PC-9 (cell line): Measurements from ENCODE around the gene CNTLN. TPM values are rescaled to one million over a fixed set of nuclear protein-coding genes. Genes with fewer than 3 reads are reported as not detected.
"Not testable (repeated sequence)": the region's sequence is repeated elsewhere in the genome, so short reads cannot be mapped to it uniquely, and the experiment has no call there.

ENCODE experiments used
- BruUV-seq: library from RNA; stranded (reverse); fragments of 400-500 nt; replicated peaks from 2 replicates; lab custom pipeline; 2021; lab: Mats Ljungman, UMichigan
- CTCF ChIA-PET: fragments of 300-600 bp; sonication (Branson Sonifier 250); formaldehyde crosslinking; loops from one replicate; lab custom pipeline; 2022; ENCODE audit warnings: antibody characterized with exemption; lab: Charles Lee
- POLR2A ChIA-PET: fragments of 300-600 bp; sonication (Branson Sonifier 250); formaldehyde crosslinking; loops from one replicate; lab custom pipeline; 2022; ENCODE audit warnings: antibody characterized with exemption; ENCODE audit not compliant: unreplicated experiment; lab: Charles Lee
- DNase-seq, 2 experiments: peaks; one replicate each; pipeline versions ENCODE4 v3.0.0 to v3.0.0-alpha.2; 2015 to 2022; ENCODE audit warnings: mixed read lengths in 1 of 2
- H2AFZ ChIP-seq: fragments of 200-600 bp; sonication (generic); 2 replicates; pipeline ENCODE4 v1.8.1; 2017; ENCODE audit warnings: antibody characterized with exemption
- H3F3A ChIP-seq: fragments of 200-600 bp; sonication (generic); 2 replicates; pipeline ENCODE4 v1.8.1; 2017; ENCODE audit warnings: antibody characterized with exemption, mild to moderate bottlenecking, low read depth; ENCODE audit not compliant: insufficient read depth
- H3K27ac ChIP-seq: fragments of 200-600 bp; sonication (generic); 2 replicates; pipeline ENCODE4 v1.6.1; 2016; ENCODE audit warnings: mixed run types
- H3K27me3 ChIP-seq: fragments of 200-600 bp; sonication (generic); 2 replicates; pipeline ENCODE4 v1.6.1; 2016; ENCODE audit warnings: low read depth, mixed run types; ENCODE audit not compliant: insufficient read depth
- H3K36me3 ChIP-seq: fragments of 200-600 bp; sonication (generic); 2 replicates; pipeline ENCODE4 v1.6.1; 2016; ENCODE audit warnings: low read depth, mixed run types
- H3K4me1 ChIP-seq: fragments of 200-600 bp; sonication (generic); replicated peaks from 2 replicates; pipeline ENCODE4 v1.6.1; 2016; ENCODE audit warnings: mixed run types; ENCODE audit not compliant: insufficient read depth
- H3K4me2 ChIP-seq: fragments of 200-600 bp; sonication (generic); 2 replicates; pipeline ENCODE4 v1.6.1; 2017; ENCODE audit warnings: mixed run types
- H3K4me3 ChIP-seq: fragments of 200-600 bp; sonication (generic); 2 replicates; pipeline ENCODE4 v1.6.1; 2016; ENCODE audit warnings: mixed run types
- H3K79me2 ChIP-seq: fragments of 200-600 bp; sonication (generic); 2 replicates; pipeline ENCODE4 v1.6.1; 2017; ENCODE audit warnings: low read depth, mixed run types
- H3K9me2 ChIP-seq: fragments of 200-600 bp; sonication (generic); 2 replicates; pipeline ENCODE4 v1.8.1; 2017; ENCODE audit warnings: mild to moderate bottlenecking; ENCODE audit not compliant: insufficient read depth
- H3K9me3 ChIP-seq: fragments of 200-600 bp; sonication (generic); 2 replicates; pipeline ENCODE4 v1.8.1; 2016; ENCODE audit warnings: low read depth; ENCODE audit not compliant: insufficient read depth
- H4K20me1 ChIP-seq: fragments of 200-600 bp; sonication (generic); 2 replicates; pipeline ENCODE4 v1.8.1; 2017; ENCODE audit not compliant: insufficient read depth
- EZH2 ChIP-seq: fragments of 200-600 bp; sonication (generic); IDR thresholded peaks from 2 replicates; pipeline ENCODE4 v1.8.0; 2017; ENCODE audit warnings: antibody characterized with exemption, low read depth
- intact Hi-C: fragments of 100-400 bp; cut with micrococcal nuclease; formaldehyde crosslinking; loops from one replicate; pipeline ENCODE4 v1.10.0; 2022; ENCODE audit not compliant: unreplicated experiment
- total RNA-seq: library from RNA; stranded (reverse); gene quantifications from 2 replicates; pipeline ENCODE4 v1.2.3, GENCODE V29; 2021
- TF ChIP-seq, protein P1 (sequence below): fragments of 200-600 bp; sonication (generic); conservative IDR thresholded peaks from 2 replicates; pipeline ENCODE4 v1.6.1; 2017; ENCODE audit warnings: mixed run types, antibody characterized with exemption, mild to moderate bottlenecking, moderate library complexity

The CNTLN gene
- total RNA-seq, 1 experiment from 2014 or later = 3.6 TPM

- no peaks in the 10 kb centered on the region for H3K9me3 ChIP-seq
- DNase-seq = no peak
- TF ChIP-seq, protein P1, sequence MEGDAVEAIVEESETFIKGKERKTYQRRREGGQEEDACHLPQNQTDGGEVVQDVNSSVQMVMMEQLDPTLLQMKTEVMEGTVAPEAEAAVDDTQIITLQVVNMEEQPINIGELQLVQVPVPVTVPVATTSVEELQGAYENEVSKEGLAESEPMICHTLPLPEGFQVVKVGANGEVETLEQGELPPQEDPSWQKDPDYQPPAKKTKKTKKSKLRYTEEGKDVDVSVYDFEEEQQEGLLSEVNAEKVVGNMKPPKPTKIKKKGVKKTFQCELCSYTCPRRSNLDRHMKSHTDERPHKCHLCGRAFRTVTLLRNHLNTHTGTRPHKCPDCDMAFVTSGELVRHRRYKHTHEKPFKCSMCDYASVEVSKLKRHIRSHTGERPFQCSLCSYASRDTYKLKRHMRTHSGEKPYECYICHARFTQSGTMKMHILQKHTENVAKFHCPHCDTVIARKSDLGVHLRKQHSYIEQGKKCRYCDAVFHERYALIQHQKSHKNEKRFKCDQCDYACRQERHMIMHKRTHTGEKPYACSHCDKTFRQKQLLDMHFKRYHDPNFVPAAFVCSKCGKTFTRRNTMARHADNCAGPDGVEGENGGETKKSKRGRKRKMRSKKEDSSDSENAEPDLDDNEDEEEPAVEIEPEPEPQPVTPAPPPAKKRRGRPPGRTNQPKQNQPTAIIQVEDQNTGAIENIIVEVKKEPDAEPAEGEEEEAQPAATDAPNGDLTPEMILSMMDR = no peak
- TF ChIP-seq EZH2 = no peak
- H3K27me3 ChIP-seq = no peaks in the 10 kb centered on the region
- no peaks in the 10 kb centered on the region for H4K20me1 ChIP-seq
- no peak overlapping the region for H3K27ac ChIP-seq
- ChIA-PET CTCF (no interaction called here), POLR2A (no interaction called here)
- no peaks in the 10 kb centered on the region for H3K9me2 ChIP-seq
- H3F3A ChIP-seq = no peaks in the 10 kb centered on the region
- no peak overlapping the region for H2AFZ ChIP-seq
- intact Hi-C loops = no loop called here
- no peaks in the 10 kb centered on the region for H3K36me3 ChIP-seq
- H3K4me1 ChIP-seq = no peaks in the 10 kb centered on the region
- no peak overlapping the region for H3K4me2 ChIP-seq
- no peaks in the 10 kb centered on the region for H3K79me2 ChIP-seq
- no peak overlapping the region for H3K4me3 ChIP-seq
- no TSS peak for BruUV-seq
Observed at GRCh38 chr9:17171309-17172094, 36.7 kb downstream of the CNTLN start.

- H3K4me2 ChIP-seq, CTCF ChIA-PET, H3K4me3 ChIP-seq, H3K27me3 ChIP-seq, DNase-seq, H3F3A ChIP-seq, H4K20me1 ChIP-seq, H3K9me3 ChIP-seq, H3K4me1 ChIP-seq, intact Hi-C loops, H3K9me2 ChIP-seq, H3K27ac ChIP-seq, BruUV-seq, H3K79me2 ChIP-seq, H2AFZ ChIP-seq, POLR2A ChIA-PET, H3K36me3 ChIP-seq: not testable (repeated sequence)
Observed at GRCh38 chr9:17177496-17177895, 42.7 kb downstream of the CNTLN start.

DNA sequence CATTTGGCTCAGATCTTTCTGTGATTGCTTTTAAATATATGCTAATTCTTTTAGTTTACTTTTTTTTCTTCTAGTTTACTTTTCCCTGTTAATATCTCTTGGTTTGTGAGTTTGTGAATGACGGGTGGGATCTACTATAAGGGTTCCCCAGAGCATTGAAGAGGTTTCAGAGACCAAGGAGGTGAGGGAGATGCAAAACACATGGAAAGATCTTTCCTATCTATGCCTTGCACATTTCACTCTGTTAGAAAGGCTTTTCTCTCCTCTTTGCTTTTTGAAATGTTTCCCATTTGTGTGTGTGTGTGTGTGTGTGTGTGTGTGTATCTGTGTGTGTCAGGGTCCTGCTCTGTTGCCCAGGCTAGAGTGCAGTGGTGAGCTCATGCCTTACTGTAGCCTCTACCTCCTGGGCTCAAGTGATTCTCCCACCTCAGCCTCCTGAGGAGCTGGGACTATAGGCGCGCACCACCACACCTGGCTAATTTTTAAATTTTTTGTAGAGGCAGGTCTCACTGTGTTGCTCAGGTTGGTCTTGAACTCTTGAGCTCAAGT, 50.7 kb downstream of the CNTLN start:
- H3K36me3 ChIP-seq = no peaks in the 10 kb centered on the region
- ChIA-PET CTCF (no interaction called here), POLR2A (no interaction called here)
- no peaks in the 10 kb centered on the region for H3K9me3 ChIP-seq
- H2AFZ ChIP-seq = no peak overlapping the region
- H3K4me2 ChIP-seq = no peak overlapping the region
- H3F3A ChIP-seq = no peaks in the 10 kb centered on the region
- BruUV-seq = no TSS peak
- intact Hi-C loops = no loop called here
- no peaks in the 10 kb centered on the region for H3K79me2 ChIP-seq
- H4K20me1 ChIP-seq = no peaks in the 10 kb centered on the region
- H3K9me2 ChIP-seq = no peaks in the 10 kb centered on the region
- TF ChIP-seq, protein P1 = no peak
- TF ChIP-seq EZH2 = no peak
- H3K4me3 ChIP-seq = no peak overlapping the region
- H3K27ac ChIP-seq = no peak overlapping the region
- no peak for DNase-seq
- no peaks in the 10 kb centered on the region for H3K4me1 ChIP-seq
- H3K27me3 ChIP-seq = no peaks in the 10 kb centered on the region
